ENCODE measurements around the gene GSS.

GSS gene

GRCh38 chr20:34925341-34925740 lies 30.3 kb downstream of the GSS start:
- TF ChIP-seq CTCF (IDR thresholded peaks at IDR 0.05; ENCODE audit: insufficient read depth, low read depth, low read length, missing control alignments) = no peak
- no peak overlapping the region for H3K4me3 ChIP-seq (ENCODE audit: low read length)
- DNase-seq (ENCODE audit: low read depth) = no peak

- no peak overlapping the region for H3K4me3 ChIP-seq (ENCODE audit: low read length)
- no peak for TF ChIP-seq CTCF (IDR thresholded peaks at IDR 0.05; ENCODE audit: insufficient read depth, low read depth, low read length, missing control alignments)
- DNase-seq (ENCODE audit: low read depth) = no peak
Observed at GRCh38 chr20:34923414-34923813, 32.2 kb downstream of the GSS start.

GRCh38 chr20:34922654-34923381 lies 32.8 kb downstream of the GSS start:
- TF ChIP-seq CTCF (IDR thresholded peaks at IDR 0.05; ENCODE audit: insufficient read depth, low read depth, low read length, missing control alignments) = no peak
- peak; percentile 91 for DNase-seq (ENCODE audit: low read depth)

GRCh38 chr20:34921436-34921835 lies 34.2 kb downstream of the GSS start:
- TF ChIP-seq CTCF (IDR thresholded peaks at IDR 0.05; ENCODE audit: insufficient read depth, low read depth, low read length, missing control alignments) = no peak
- DNase-seq (ENCODE audit: low read depth) = peak; percentile 40
- H3K4me3 ChIP-seq (ENCODE audit: low read length) = no peak overlapping the region

More at GRCh38 chr20:34922654-34923381, 32.8 kb downstream of the GSS start:
- no peak overlapping the region for H3K4me3 ChIP-seq (ENCODE audit: low read length)

GRCh38 chr20:34920055-34920454 lies 35.6 kb downstream of the GSS start:
- H3K4me3 ChIP-seq (ENCODE audit: low read length) = no peak overlapping the region
- TF ChIP-seq CTCF (IDR thresholded peaks at IDR 0.05; ENCODE audit: insufficient read depth, low read depth, low read length, missing control alignments) = no peak
- no peak for DNase-seq (ENCODE audit: low read depth)

- H3K4me3 ChIP-seq (ENCODE audit: low read length) = no peak overlapping the region
- TF ChIP-seq CTCF (IDR thresholded peaks at IDR 0.05; ENCODE audit: insufficient read depth, low read depth, low read length, missing control alignments) = no peak
- DNase-seq (ENCODE audit: low read depth) = no peak
Observed at GRCh38 chr20:34916774-34917354, 38.7 kb downstream of the GSS start.

Data from epithelial cell of esophagus (primary cell).